T1000 (cell line): ENCODE results near the gene SLC35G3.
"Not testable (repeated sequence)": the region's sequence is repeated elsewhere in the genome, so short reads cannot be mapped to it uniquely, and the experiment has no call there.

Source experiments
- DNase-seq: peaks from one replicate; lab custom pipeline; 2025; ENCODE audit warnings: mixed read lengths; lab: John Stamatoyannopoulos, UW

SLC35G3 gene

GRCh38 chr17:35210741-35211140, 16.5 kb upstream of the SLC35G3 start:
- no peak for DNase-seq

DNA sequence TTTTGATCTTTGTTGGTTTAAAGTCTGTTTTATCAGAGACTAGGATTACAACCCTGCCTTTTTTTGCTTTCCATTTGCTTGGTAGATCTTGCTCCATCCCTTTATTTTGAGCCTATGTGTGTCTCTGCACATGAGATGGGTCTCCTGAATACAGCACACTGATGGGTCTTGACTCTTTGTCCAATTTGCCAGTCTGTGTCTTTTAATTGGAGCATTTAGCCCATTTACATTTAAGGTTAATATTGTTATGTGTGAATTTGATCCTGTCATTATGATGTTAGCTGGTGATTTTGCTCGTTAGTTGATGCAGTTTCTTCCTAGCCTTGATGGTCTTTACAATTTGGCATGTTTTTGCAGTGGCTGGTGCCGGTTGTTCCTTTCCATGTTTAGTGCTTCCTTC, 8.4 kb upstream of the SLC35G3 start:
- not testable (repeated sequence) for DNase-seq

GRCh38 chr17:35195062-35195461, 869 bp upstream of the SLC35G3 start:
- not testable (repeated sequence) for DNase-seq

- no peak for DNase-seq
Measured at GRCh38 chr17:35192708-35193107, 1.5 kb downstream of the SLC35G3 start.

DNA sequence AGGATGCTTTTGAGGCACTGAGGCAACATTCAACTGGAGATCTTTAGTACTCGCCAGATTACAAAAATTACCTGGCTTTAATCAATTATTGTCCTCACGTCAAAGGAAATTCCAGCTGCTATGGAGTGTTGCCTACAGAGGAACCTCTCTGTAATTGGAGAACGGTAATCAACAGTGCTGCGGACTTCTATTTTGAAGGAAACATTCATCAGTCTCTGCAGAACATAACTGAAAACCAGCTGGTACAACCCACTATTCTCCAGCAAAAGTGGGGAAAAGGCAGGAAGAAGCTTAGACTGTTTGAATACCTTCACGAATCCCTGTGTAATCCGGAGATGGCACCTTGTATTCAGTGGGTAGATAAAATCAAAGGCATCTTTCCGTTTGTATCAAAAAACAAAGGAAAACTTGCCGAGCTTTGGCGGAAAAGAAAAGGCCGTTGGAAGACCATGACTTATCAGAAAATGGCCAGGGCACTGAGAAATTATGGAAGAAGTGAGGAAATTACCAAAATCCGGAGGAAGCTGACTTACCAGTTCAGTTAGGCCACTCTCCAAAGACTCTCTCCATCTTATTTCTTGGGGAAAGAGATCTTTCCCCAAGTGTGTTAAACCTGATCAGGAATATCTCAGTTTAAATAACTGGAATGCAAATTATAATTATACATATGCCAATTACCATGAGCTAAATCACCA, 3.0 kb downstream of the SLC35G3 start:
- no peak for DNase-seq

GRCh38 chr17:35189291-35189690, 4.9 kb downstream of the SLC35G3 start:
- no peak for DNase-seq

GRCh38 chr17:35188111-35188510, 6.1 kb downstream of the SLC35G3 start:
- DNase-seq, result no peak

- no peak for DNase-seq
Measured at GRCh38 chr17:35187481-35187880, 6.7 kb downstream of the SLC35G3 start.

DNA sequence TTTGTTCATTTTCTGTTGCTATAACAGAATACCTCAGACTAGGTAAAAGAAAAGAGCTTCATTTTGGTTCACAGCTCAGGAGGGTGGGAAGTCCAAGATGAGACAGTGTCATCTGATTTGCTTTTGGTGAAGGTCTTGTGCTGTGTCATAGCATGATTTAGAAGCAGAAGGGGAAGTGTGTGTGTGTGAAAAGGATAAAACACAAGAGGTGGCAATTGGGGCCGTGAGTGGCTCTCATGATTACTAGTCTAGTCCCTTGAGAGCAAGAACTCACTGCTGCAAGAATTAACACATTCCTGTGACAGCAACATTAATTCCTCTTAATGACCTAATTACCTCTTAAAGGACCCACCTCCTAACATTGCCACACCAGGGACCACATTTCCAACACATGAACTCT, 8.3 kb downstream of the SLC35G3 start:
- no peak for DNase-seq

DNA sequence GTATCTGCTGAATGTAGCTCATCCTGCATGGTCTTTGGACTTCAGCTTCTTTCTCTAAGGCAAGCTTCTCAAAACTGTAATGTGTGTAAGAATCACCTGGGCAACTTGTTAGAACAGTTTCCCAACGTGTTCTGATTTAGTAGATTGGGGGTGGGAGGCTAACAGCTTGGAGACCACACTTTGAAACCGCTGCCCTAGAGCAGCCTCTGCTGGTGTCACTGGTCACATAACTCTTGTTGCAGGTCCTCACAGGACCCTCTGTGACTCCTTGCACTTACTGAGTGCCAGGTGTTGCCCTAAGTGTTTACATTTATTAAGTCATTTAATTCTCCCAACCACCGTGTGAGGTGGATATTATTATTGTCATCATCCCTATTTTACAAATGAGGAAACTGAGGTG, 9.9 kb downstream of the SLC35G3 start:
- DNase-seq, result no peak

DNA sequence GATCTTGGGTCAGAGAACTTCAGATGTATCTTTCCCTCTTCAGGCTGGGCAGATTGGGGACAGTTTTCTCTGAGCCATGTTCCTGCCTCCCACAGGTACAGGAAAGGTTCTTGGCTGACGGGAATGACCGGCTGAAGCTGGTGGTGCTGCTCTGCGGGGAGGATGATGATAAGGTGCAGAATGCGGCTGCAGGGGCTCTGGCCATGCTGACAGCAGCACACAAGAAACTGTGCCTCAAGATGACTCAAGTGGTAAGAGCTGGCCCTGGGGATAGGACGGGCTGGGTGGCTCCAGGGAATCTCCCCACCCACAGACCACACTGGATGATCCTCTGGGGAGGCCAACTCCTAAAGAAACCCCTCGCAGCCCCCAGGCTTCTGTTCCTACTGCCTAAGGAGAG, 10.9 kb downstream of the SLC35G3 start:
- no peak for DNase-seq

DNA sequence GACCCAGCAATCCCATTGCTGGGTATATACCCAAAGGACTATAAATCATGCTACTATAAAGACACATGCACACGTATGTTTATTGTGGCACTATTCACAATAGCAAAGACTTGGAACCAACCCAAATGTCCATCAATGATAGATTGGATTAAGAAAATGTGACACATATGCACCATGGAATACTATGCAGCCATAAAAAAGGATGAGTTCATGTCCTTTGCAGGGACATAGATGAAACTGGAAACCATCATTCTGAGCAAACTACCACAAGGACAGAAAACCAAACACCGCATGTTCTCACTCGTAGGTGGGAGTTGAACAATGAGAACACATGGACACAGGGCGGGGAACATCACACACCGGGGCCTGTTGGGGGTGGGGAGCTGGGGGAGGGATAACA, 14.8 kb downstream of the SLC35G3 start:
- not testable (repeated sequence) for DNase-seq

- DNase-seq, result no peak
Measured at GRCh38 chr17:35176897-35177296, 17.3 kb downstream of the SLC35G3 start.

DNA sequence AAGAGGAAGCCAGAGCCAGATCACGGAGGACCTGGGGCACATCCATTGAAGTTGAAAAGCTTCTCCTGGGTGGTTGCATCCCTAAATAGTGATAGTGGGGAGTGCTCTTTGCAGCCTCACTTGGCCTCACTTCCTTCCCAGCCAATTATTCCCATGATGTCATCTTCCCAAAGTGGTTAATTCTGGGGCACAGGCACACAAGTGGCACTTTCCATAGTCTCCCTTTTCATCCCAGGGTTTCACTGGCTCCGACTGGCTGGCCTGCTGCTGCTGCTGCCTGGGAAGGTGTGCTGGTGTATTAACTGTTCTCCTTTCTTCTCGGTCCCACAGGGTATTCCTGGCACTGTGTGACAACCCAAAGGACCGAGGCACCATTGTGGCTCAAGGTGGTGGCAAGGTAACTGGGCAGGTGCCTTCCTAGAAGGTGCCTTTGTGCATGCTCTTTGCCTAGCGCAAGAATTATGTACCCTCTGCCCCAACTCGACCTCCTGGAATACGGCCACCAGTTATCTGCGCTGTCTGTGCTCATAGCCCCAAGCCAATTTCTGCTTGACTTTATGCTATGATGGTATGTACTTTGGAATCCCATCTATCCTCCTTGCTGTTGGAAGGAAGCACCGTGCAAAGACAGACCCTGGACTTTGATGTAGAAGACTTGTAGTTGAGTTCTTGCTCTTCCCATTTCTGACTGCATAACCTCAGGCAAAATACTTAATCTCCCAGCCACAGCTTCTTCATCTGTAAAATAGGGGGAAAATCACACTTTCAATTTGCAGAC, 18.4 kb downstream of the SLC35G3 start:
- DNase-seq, result no peak

GRCh38 chr17:35174835-35175334, 19.3 kb downstream of the SLC35G3 start:
- no peak for DNase-seq

DNA sequence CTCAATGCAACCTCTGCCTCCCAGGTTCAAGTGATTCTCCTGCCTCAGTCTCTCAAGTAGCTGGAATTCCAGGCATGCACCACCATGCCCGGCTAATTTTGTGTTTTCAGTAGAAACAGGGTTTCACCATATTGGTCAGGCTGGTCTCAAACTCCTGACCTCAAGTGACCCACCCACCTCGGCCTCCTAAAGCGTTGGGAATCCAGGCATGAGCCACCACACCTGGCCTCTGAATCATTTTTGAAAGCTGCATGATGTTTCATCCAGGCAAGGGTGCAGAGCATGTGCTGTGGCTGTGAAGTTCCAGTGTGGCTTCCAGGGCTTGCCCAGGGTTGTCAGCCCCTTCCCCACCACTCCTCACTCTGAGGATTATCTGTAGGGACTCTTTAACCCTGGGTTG, 21.9 kb downstream of the SLC35G3 start:
- not testable (repeated sequence) for DNase-seq

DNA sequence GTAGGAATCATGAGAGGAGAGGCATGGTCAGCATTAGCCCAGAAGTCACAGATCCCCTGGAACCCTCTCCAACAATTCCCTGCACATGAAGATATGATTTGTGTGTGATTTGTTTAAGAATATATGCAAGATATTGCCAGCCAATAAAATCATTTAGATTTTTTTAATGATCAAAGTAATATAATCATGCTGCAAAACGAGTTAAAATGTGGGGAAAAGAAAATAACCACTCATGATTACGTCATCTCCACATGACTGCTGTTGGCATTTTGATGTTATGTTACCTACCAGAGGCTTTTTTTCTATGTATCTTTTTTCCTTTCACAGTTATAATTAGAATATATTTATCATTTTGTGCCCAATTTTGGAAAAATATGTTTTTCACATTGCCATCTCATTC, 22.4 kb downstream of the SLC35G3 start:
- no peak for DNase-seq

DNA sequence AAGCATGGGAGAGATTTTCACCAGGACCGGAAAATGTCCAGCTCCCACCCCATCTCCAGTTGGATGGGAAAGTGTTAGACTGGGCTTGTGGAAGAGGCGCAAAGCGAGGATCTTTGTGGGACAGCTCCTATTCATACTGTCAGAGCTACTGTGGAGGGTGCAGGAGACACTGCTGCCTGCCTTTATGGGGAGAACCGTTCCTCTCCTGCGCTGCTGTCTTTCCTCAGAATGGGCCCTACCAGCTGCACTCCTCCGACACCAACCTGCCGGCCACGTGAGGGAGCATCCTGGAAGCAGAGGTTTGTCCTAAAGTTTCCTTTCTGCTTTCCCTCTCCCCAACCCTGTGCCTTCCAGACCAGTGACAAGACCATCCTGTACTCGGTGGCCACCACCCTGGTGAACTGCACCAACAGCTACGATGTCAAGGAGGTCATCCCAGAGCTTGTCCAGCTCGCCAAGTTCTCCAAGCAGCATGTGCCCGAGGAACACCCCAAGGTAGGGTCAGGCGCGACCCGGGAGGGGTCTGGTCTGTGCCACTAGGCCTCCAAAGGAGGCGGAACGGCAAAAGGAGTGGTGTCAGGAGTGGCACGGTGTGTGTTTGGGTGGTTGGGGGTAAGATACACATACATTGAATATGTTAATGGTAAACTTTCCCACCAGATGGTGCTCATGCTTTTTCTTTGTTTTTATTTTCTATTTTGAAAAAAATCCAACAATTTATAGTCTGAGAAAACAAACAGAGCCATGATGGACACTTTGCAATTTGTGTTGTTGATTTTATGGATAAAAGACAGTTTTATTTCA, 23.0 kb downstream of the SLC35G3 start:
- no peak for DNase-seq

DNA sequence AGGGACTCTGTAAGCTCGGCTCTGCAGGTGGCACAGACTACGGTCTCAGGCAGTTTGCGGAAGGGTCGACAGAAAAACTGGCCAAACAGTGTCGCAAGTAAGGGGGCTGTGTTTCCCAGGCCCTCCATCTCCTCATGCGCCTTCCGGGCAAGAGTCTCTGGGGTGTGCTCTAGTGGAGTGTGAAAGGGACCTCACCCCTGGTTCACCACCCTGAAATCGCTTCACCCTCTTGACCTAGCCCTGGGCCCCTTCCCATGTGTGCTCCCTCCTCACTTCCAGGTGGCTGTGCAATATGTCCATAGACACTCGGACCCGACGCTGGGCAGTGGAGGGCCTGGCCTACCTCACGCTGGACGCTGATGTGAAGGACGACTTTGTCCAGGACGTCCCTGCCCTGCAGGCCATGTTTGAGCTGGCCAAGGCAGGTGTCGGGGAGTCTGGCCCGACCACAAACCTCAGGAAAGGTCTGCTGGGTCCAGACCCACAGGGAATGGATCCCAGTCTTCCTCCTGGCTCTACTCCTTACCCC, 24.3 kb downstream of the SLC35G3 start:
- DNase-seq, result no peak

DNA sequence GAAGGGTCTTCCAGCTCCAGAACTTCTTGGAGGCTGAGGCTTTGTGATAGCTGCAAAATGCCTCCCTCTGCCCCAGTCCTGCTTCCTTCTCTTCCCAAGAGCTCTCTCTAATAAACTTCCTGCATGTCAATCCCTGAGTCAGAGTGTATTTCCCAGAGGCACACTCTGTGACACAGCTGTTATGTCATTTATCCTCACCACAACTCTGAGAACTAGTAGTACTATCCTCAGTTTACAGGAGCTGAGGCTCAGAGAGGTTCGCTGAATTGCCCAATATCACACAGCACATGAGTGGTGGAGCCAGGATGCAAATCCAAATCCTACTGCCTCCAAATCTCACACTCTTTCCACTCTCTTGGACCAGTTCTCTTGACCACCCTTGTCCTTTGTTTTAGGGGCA, 26.5 kb downstream of the SLC35G3 start:
- DNase-seq, result no peak

- DNase-seq, result no peak
Measured at GRCh38 chr17:35167046-35167445, 27.1 kb downstream of the SLC35G3 start.

DNA sequence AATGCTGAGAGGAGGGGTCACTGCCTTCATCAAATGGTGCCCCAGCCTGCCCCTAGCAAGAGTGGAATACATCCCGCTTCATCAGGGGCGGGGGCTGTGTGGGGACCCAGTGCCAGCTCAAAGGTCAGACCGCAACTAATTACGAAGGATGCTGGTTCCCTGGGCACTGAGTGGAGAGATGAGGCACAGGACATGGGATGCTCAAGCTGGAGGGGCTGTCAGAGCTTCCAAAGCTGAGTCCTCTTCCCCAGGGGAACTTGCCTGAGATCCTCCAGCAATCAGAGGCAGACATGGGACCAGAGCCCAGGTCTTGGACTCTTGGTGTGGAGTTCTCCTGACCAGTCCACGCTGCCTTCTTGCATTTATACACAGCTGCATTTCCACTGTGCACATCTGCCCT, 27.7 kb downstream of the SLC35G3 start:
- no peak for DNase-seq
